ENCODE measurements around the gene EFNB1.

- TF ChIP-seq POLR2A (IDR thresholded peaks at IDR 0.05), result no peak
- TF ChIP-seq CTCF (IDR thresholded peaks at IDR 0.05 in 8 of 11, conservative IDR thresholded peaks at IDR 0.05 in 3 of 11), result no peak
- peak; percentile 11 to 53 (median 49) for TF ChIP-seq POLR2AphosphoS5 (IDR thresholded peaks at IDR 0.05)
Observed at GRCh38 chrX:68867458-68868112, 38.8 kb downstream of the EFNB1 start.

All from spleen (tissue), 7 donors.